HepG2 (cell line): ENCODE measurements around the gene MKS1. TPM values are rescaled to one million over a fixed set of nuclear protein-coding genes. Genes with fewer than 3 reads are reported as not detected.

ENCODE experiments used
- ATAC-seq: fragments of 200-7000 bp; cut with Tn5 transposase; 3 replicates; pipeline ENCODE4 v1.9.1; 2020; ENCODE audit warnings: mild to moderate bottlenecking, moderate library complexity
- BruUV-seq: library from RNA; stranded (reverse); fragments of 400-500 nt; replicated peaks from 2 replicates; lab custom pipeline; 2021; lab: Mats Ljungman, UMichigan
- CTCF ChIA-PET: fragments of 300-600 bp; formaldehyde crosslinking; extraction: SDS; loops from one replicate; lab custom pipeline; 2021; ENCODE audit warnings: low total read pairs, inconsistent platforms, low intra/inter-chr PET ratio; lab: Yijun Ruan, JAX
- POLR2A ChIA-PET: fragments of 350-600 bp; sonication (Branson Sonifier 250); formaldehyde crosslinking; loops from one replicate; lab custom pipeline; 2020; ENCODE audit warnings: antibody characterized with exemption, inconsistent platforms; lab: Yijun Ruan, JAX
- DNase-seq: peaks from one replicate; pipeline ENCODE4 v3.0.0-alpha.2; 2015; ENCODE audit warnings: low spot score
- FAIRE-seq: peaks from 3 replicates; lab custom pipeline; 2011; peaks lifted over from hg19 to GRCh38; lab: Jason Lieb, UNC
- H2AFZ ChIP-seq: one replicate; pipeline ENCODE4 v1.6.1; 2011; ENCODE audit warnings: low read length, inconsistent platforms
- H3K27ac ChIP-seq: fragments of 300-600 bp; 3 replicates; pipeline ENCODE4 v1.8.0; 2011; ENCODE audit warnings: mixed run types, mild to moderate bottlenecking, mixed read lengths, low read length, inconsistent platforms; ENCODE audit not compliant: insufficient read depth; ENCODE audit errors: extremely low read length
- H3K27me3 ChIP-seq, 2 experiments: fragments of 200-600 bp in 1 of 2; 2 replicates in 1 of 2; 3 replicates in 1 of 2; pipeline versions ENCODE4 v1.6.0 to v1.8.0; 2011; ENCODE audit warnings: low read length in 2 of 2, mild to moderate bottlenecking in 2 of 2, moderate library complexity in 2 of 2, inconsistent platforms in 1 of 2; ENCODE audit not compliant: insufficient read depth in 2 of 2, control insufficient read depth in 1 of 2
- H3K36me3 ChIP-seq, 2 experiments: fragments of 200-600 bp in 1 of 2; replicated peaks in 1 of 2; 2 replicates in 1 of 2; 3 replicates in 1 of 2; pipeline versions ENCODE4 v1.5.1 to v1.8.0; 2011; ENCODE audit warnings: low read length in 2 of 2, inconsistent platforms in 1 of 2; ENCODE audit not compliant: insufficient read depth in 2 of 2, control insufficient read depth in 1 of 2
- H3K4me1 ChIP-seq: 2 replicates; pipeline ENCODE4 v1.5.1; 2012; ENCODE audit warnings: low read length, inconsistent platforms; ENCODE audit not compliant: insufficient read depth
- H3K4me2 ChIP-seq: 2 replicates; pipeline ENCODE4 v1.6.0; 2011; ENCODE audit warnings: low read depth, low read length, inconsistent platforms
- H3K4me3 ChIP-seq, 3 experiments: fragments of 200-600 bp in 1 of 3; sonication (generic), shearing (Covaris generic) in 1 of 3; replicated peaks in 1 of 3; 2 replicates each; pipeline ENCODE4 v1.5.1; 2011 to 2016; ENCODE audit warnings: low read length in 3 of 3, inconsistent platforms in 2 of 3, low read depth in 2 of 3, mild to moderate bottlenecking in 2 of 3, control low read depth in 1 of 3, mixed read lengths in 1 of 3; ENCODE audit not compliant: insufficient read depth in 1 of 3
- H3K79me2 ChIP-seq: one replicate; pipeline ENCODE4 v1.6.1; 2011; ENCODE audit warnings: low read length, inconsistent platforms; ENCODE audit not compliant: insufficient read depth
- H3K9ac ChIP-seq: 2 replicates; pipeline ENCODE4 v1.6.0; 2011; ENCODE audit warnings: mild to moderate bottlenecking, low read depth, low read length, inconsistent platforms; ENCODE audit not compliant: insufficient read depth
- H3K9me3 ChIP-seq: 2 replicates; pipeline ENCODE4 v1.5.1; 2012; ENCODE audit warnings: mild to moderate bottlenecking, low read length
- H4K20me1 ChIP-seq: 2 replicates; pipeline ENCODE4 v1.6.0; 2011; ENCODE audit warnings: inconsistent platforms, mild to moderate bottlenecking, low read length, moderate library complexity; ENCODE audit not compliant: insufficient read depth
- JDP2 ChIP-seq: sonication (generic); formaldehyde crosslinking; IDR thresholded peaks from 2 replicates; pipeline ENCODE4 v1.8.1; 2022; ENCODE audit warnings: missing genetic modification reagents, borderline replicate concordance
- KLF13 ChIP-seq: sonication (generic); formaldehyde crosslinking; IDR thresholded peaks from 2 replicates; pipeline ENCODE4 v1.4.0; 2020; ENCODE audit warnings: mild to moderate bottlenecking, missing genetic modification reagents
- MIER2 ChIP-seq: IDR thresholded peaks from 2 replicates; pipeline ENCODE4 v1.6.1; 2016; ENCODE audit warnings: missing biosample characterization, missing genetic modification reagents
- NR2C2 ChIP-seq: sonication (generic); formaldehyde crosslinking; IDR thresholded peaks from 2 replicates; pipeline ENCODE4 v1.4.0; 2020; ENCODE audit warnings: missing genetic modification reagents, mild to moderate bottlenecking, moderate library complexity, borderline replicate concordance
- RFXANK ChIP-seq: IDR thresholded peaks from 2 replicates; pipeline ENCODE4 v1.6.1; 2016
- ZNF879 ChIP-seq: sonication (generic); formaldehyde crosslinking; IDR thresholded peaks from 2 replicates; pipeline ENCODE4 v1.8.1; 2023; ENCODE audit warnings: missing genetic modification reagents
- WGBS: methylation state at CpG from one replicate; pipeline ENCODE4 v1.1.6; 2017; ENCODE audit warnings: low lambda C conversion rate; 5-methylcytosine and 5-hydroxymethylcytosine counted together
- in situ Hi-C: cut with HindIII; loops from 2 replicates; pipeline ENCODE4 v1.10.0; 2017; ENCODE audit warnings: low pct_unique_long_range_greater_than_20kb; ENCODE audit not compliant: extremely low pct_ligation_motif_present
- intact Hi-C: fragments of 100-400 bp; cut with micrococcal nuclease; formaldehyde crosslinking; loops from one replicate; pipeline ENCODE4 v1.10.0; 2022; ENCODE audit not compliant: unreplicated experiment
- polyA plus RNA-seq, 8 experiments: library from polyadenylated mRNA; depleted of rRNA in 3 of 8; stranded (reverse) in 7 of 8; unstranded in 1 of 8; fragments of >200 nt; fragmentation: Illumina TruSeq in 4 of 8; extraction: Trizol in 4 of 8; gene quantifications; 2 replicates each; pipeline versions ENCODE4 v1.2.1 to v1.2.3, GENCODE V29; 2011 to 2016; ENCODE audit warnings: low read depth in 4 of 8, missing spikeins in 1 of 8, mixed read lengths in 1 of 8; ENCODE audit not compliant: insufficient read depth in 1 of 8
- total RNA-seq, 5 experiments: library from RNA; depleted of rRNA; stranded (reverse); fragments of >200 nt; fragmentation: Illumina TruSeq; extraction: Trizol; gene quantifications; 2 replicates each; pipeline ENCODE4 v1.2.3, GENCODE V29; 2016; ENCODE audit warnings: low read depth in 1 of 5
- TF ChIP-seq, protein P1 (sequence below), 2 experiments: IDR thresholded peaks; 2 replicates each; pipeline ENCODE4 v1.6.1; 2011 to 2012; ENCODE audit warnings: low read length in 2 of 2, borderline replicate concordance in 1 of 2, low read depth in 1 of 2, mild to moderate bottlenecking in 1 of 2, moderate library complexity in 1 of 2
- TF ChIP-seq, protein P2 (sequence below): sonication (generic); formaldehyde crosslinking; IDR thresholded peaks from 2 replicates; pipeline ENCODE4 v1.8.1; 2023; ENCODE audit warnings: mild to moderate bottlenecking, missing genetic modification reagents, borderline replicate concordance

Gene MKS1
- total and polyA plus RNA-seq, 2 of the 13 experiments (the other 11 are each of a cell fraction or from before 2014, with no cell fraction given): 16.1 to 26.3 TPM

DNA sequence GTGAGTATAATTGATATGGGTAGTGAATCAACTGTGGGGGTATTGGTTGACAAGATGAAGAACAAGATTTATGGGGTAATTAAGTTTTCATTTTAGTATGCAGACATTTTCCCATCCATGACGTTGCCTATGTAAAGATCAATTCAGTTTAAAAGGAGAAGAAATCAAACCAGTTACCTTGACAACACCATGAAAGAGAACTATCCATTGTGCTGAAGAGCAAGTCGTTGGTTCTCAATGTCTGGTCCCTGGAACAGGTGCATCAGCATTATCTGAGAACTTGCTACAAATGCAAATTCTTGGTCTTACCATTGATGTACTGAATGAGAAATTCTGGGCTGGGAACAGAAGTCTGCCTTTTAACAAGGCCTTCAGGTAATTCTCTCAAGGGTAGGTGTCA lies 53.1 kb downstream of the MKS1 start:
- ATAC-seq (no peak), FAIRE-seq (no peak), DNase-seq (no peak)
- H4K20me1 ChIP-seq: no peaks in the 10 kb centered on the region
- H3K9ac ChIP-seq: no peak overlapping the region
- no peaks in the 10 kb centered on the region for H3K4me1 ChIP-seq
- no peak overlapping the region for H2AFZ ChIP-seq
- H3K79me2 ChIP-seq: no peaks in the 10 kb centered on the region
- H3K4me2 ChIP-seq: no peak overlapping the region
- no TSS peak for BruUV-seq
- intact Hi-C loops: no loop called here
- H3K27me3 ChIP-seq: peaks cover 2 to 31% of the 10 kb centered on the region in 2 experiments; a peak in 4 of 5 replicates
- no peak overlapping the region for H3K4me3 ChIP-seq
- TF ChIP-seq NR2C2 (CRISPR knock-in tag): no peak
- TF ChIP-seq ZNF879: no peak
- peak; percentile 83; the same call in 1 of the 2 replicates for TF ChIP-seq MIER2
- TF ChIP-seq JDP2 (CRISPR knock-in tag): no peak
- TF ChIP-seq, protein P1, sequence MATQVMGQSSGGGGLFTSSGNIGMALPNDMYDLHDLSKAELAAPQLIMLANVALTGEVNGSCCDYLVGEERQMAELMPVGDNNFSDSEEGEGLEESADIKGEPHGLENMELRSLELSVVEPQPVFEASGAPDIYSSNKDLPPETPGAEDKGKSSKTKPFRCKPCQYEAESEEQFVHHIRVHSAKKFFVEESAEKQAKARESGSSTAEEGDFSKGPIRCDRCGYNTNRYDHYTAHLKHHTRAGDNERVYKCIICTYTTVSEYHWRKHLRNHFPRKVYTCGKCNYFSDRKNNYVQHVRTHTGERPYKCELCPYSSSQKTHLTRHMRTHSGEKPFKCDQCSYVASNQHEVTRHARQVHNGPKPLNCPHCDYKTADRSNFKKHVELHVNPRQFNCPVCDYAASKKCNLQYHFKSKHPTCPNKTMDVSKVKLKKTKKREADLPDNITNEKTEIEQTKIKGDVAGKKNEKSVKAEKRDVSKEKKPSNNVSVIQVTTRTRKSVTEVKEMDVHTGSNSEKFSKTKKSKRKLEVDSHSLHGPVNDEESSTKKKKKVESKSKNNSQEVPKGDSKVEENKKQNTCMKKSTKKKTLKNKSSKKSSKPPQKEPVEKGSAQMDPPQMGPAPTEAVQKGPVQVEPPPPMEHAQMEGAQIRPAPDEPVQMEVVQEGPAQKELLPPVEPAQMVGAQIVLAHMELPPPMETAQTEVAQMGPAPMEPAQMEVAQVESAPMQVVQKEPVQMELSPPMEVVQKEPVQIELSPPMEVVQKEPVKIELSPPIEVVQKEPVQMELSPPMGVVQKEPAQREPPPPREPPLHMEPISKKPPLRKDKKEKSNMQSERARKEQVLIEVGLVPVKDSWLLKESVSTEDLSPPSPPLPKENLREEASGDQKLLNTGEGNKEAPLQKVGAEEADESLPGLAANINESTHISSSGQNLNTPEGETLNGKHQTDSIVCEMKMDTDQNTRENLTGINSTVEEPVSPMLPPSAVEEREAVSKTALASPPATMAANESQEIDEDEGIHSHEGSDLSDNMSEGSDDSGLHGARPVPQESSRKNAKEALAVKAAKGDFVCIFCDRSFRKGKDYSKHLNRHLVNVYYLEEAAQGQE (IDR thresholded peaks at IDR 0.05; ENCODE audit: borderline replicate concordance in 1 of 2, low read depth in 1 of 2, low read length in 2 of 2): peak; percentile 33 to 89
- TF ChIP-seq, protein P2, sequence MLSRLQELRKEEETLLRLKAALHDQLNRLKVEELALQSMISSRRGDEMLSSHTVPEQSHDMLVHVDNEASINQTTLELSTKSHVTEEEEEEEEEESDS (CRISPR knock-in tag): no peak
- no peak for TF ChIP-seq RFXANK (CRISPR knock-in tag)
- TF ChIP-seq KLF13 (CRISPR knock-in tag): no peak
- CTCF ChIA-PET: no interaction called here
- H3K36me3 ChIP-seq: no peaks in the 10 kb centered on the region
- H3K9me3 ChIP-seq: no peaks in the 10 kb centered on the region
- H3K27ac ChIP-seq: no peak overlapping the region
- WGBS: 0% methylated on average over 2 of the region's 2 CpGs
- in situ Hi-C loops: no loop called here
- POLR2A ChIA-PET: no interaction called here
